ENCODE results near the gene ZNF76. TPM values are rescaled to one million over a fixed set of nuclear protein-coding genes. Genes with fewer than 3 reads are reported as not detected.

Gene ZNF76
- total RNA-seq, 1 donor from 2014 or later: 38.3 TPM

GRCh38 chr6:35236223-35236622 is 23.3 kb upstream of the ZNF76 start:
- DNase-seq (ENCODE audit: low spot score): no peak

- DNase-seq (ENCODE audit: low spot score): no peak
Observed at GRCh38 chr6:35237476-35237875, 22.1 kb upstream of the ZNF76 start.

- DNase-seq (ENCODE audit: low spot score): peak; percentile 44
Observed at GRCh38 chr6:35238843-35239289, 20.7 kb upstream of the ZNF76 start.

GRCh38 chr6:35239581-35239980 is 20.0 kb upstream of the ZNF76 start:
- no peak for DNase-seq (ENCODE audit: low spot score)

- DNase-seq (ENCODE audit: low spot score): peak; percentile 70
Observed at GRCh38 chr6:35240838-35241801, 18.4 kb upstream of the ZNF76 start.

GRCh38 chr6:35242486-35242885 is 17.0 kb upstream of the ZNF76 start:
- DNase-seq (ENCODE audit: low spot score): no peak

GRCh38 chr6:35242906-35243305 is 16.6 kb upstream of the ZNF76 start:
- DNase-seq (ENCODE audit: low spot score): no peak

GRCh38 chr6:35243386-35243958 is 16.1 kb upstream of the ZNF76 start:
- DNase-seq (ENCODE audit: low spot score): no peak

- DNase-seq (ENCODE audit: low spot score): no peak
Observed at GRCh38 chr6:35244551-35244950, 15.0 kb upstream of the ZNF76 start.

- no peak for DNase-seq (ENCODE audit: low spot score)
Observed at GRCh38 chr6:35247642-35248231, 11.8 kb upstream of the ZNF76 start.

GRCh38 chr6:35248300-35248699 is 11.2 kb upstream of the ZNF76 start:
- DNase-seq (ENCODE audit: low spot score): no peak

GRCh38 chr6:35248965-35249364 is 10.6 kb upstream of the ZNF76 start:
- no peak for DNase-seq (ENCODE audit: low spot score)

- no peak for DNase-seq (ENCODE audit: low spot score)
Observed at GRCh38 chr6:35251949-35252348, 7.6 kb upstream of the ZNF76 start.

GRCh38 chr6:35253249-35253648 is 6.3 kb upstream of the ZNF76 start:
- DNase-seq (ENCODE audit: low spot score): no peak

GRCh38 chr6:35258336-35258735 is 1.2 kb upstream of the ZNF76 start:
- DNase-seq (ENCODE audit: low spot score): no peak

GRCh38 chr6:35258858-35259193 is 709 bp upstream of the ZNF76 start:
- DNase-seq (ENCODE audit: low spot score): no peak

GRCh38 chr6:35259948-35260590 is 534 bp downstream of the ZNF76 start:
- peak; percentile 51 for DNase-seq (ENCODE audit: low spot score)

GRCh38 chr6:35260591-35261570 is 1.3 kb downstream of the ZNF76 start:
- DNase-seq (ENCODE audit: low spot score): no peak

GRCh38 chr6:35262596-35262995 is 3.1 kb downstream of the ZNF76 start:
- no peak for DNase-seq (ENCODE audit: low spot score)

GRCh38 chr6:35264550-35265274 is 5.2 kb downstream of the ZNF76 start:
- DNase-seq (ENCODE audit: low spot score): no peak
